ENCODE results near the gene LRRC4B. TPM values are rescaled to one million over a fixed set of nuclear protein-coding genes. Genes with fewer than 3 reads are reported as not detected.

Gene LRRC4B
- total and polyA plus RNA-seq, 2 of the 4 experiments (the other 2 are of a cell fraction), result 0.03 TPM; not detected in 1

GRCh38 chr19:50500060-50500752 is 68.0 kb downstream of the LRRC4B start:
- no peak for DNase-seq
- H3K4ac ChIP-seq (ENCODE audit: low read depth, low read length), result no peak overlapping the region
- H3K56ac ChIP-seq (ENCODE audit: extremely low read depth, insufficient read depth, low read length), result no peak overlapping the region
- no peak overlapping the region for H3K23ac ChIP-seq (ENCODE audit: low read depth, low read length)
- no peak overlapping the region for H2AK9ac ChIP-seq (replicated peaks; ENCODE audit: low read depth, low read length, poor library complexity)
- no peaks in the 10 kb centered on the region for H3K9me1 ChIP-seq (ENCODE audit: insufficient read depth, low read length)
- no peaks in the 10 kb centered on the region for H3K4me1 ChIP-seq (ENCODE audit: control insufficient read depth, insufficient read depth, low read length)
- H3K4me2 ChIP-seq (ENCODE audit: low read depth, low read length), result no peak overlapping the region
- no peaks in the 10 kb centered on the region for H3K79me1 ChIP-seq (ENCODE audit: low read depth in 1 of 2, low read length in 2 of 2)
- no peak overlapping the region for H2BK120ac ChIP-seq (ENCODE audit: low read depth, low read length)
- H2BK15ac ChIP-seq (ENCODE audit: low read depth, low read length), result no peak overlapping the region
- ChIA-PET POLR2A (ENCODE audit: unreplicated experiment) (no interaction called here), CTCF (no interaction called here)
- intact Hi-C loops (cut with micrococcal nuclease), result no loop called here
- H3K27ac ChIP-seq (ENCODE audit: insufficient read depth, low read length), result no peak overlapping the region
- no peak overlapping the region for H2BK5ac ChIP-seq (ENCODE audit: low read depth, low read length, poor library complexity, severe bottlenecking)
- H4K20me1 ChIP-seq (ENCODE audit: insufficient read depth, low read length), result no peaks in the 10 kb centered on the region
- ATAC-seq (ENCODE audit: low read depth), result no peak
- no peaks in the 10 kb centered on the region for H3K9me3 ChIP-seq (ENCODE audit: control insufficient read depth, insufficient read depth, low read length)
- whole genome bisulfite sequencing, 2 experiments (ENCODE audit: extremely low coverage in 2 of 2, insufficient read length in 1 of 2), result 4% methylated on average over 6 of the region's 27 CpGs; no CpG with 5 or more reads in 1 of the 2 experiments
- H4K91ac ChIP-seq (ENCODE audit: insufficient read depth, low read depth, low read length), result no peak overlapping the region
- peaks cover 25% of the 10 kb centered on the region for H3K27me3 ChIP-seq (ENCODE audit: control insufficient read depth, insufficient read depth, low read length)
- no peak overlapping the region for H4K8ac ChIP-seq (ENCODE audit: low read depth in 2 of 2, low read length in 2 of 2)
- no peaks in the 10 kb centered on the region for H3K36me3 ChIP-seq (ENCODE audit: control insufficient read depth, insufficient read depth, low read length)
- H3K14ac ChIP-seq (replicated peaks; ENCODE audit: low read depth, low read length), result no peak overlapping the region
- H4K5ac ChIP-seq (ENCODE audit: low read depth, low read length), result no peak overlapping the region
- in situ Hi-C loops (cut with MboI; ENCODE audit: low sequenced_read_pairs), result no loop called here
- H2AFZ ChIP-seq (replicated peaks; ENCODE audit: low read length, poor library complexity), result no peak overlapping the region
- no peak for TF ChIP-seq BHLHE40 (IDR thresholded peaks at IDR 0.05; ENCODE audit: low read depth, low read length)
- 0 out of 2 replicates have a peak, but pooled peaks have one; percentile 17 for TF ChIP-seq CTCF (conservative IDR thresholded peaks at IDR 0.05; ENCODE audit: low read depth, low read length)
- TF ChIP-seq MXI1 (IDR thresholded peaks at IDR 0.05; ENCODE audit: borderline replicate concordance, low read depth, low read length), result no peak
- no peak for TF ChIP-seq MAZ (IDR thresholded peaks at IDR 0.05; ENCODE audit: borderline replicate concordance, low read depth, low read length)
- no peak overlapping the region for H3K4me3 ChIP-seq (ENCODE audit: insufficient read depth, low read depth, low read length)
- H2AK5ac ChIP-seq (ENCODE audit: low read depth, low read length), result no peak overlapping the region
- no peak overlapping the region for H2BK20ac ChIP-seq (ENCODE audit: low read depth, low read length)
- H3K9ac ChIP-seq (ENCODE audit: low read depth, low read length), result no peak overlapping the region
- dilution Hi-C loops (cut with HindIII; ENCODE audit: low sequenced_read_pairs, unreplicated experiment), result no loop called here
- no TSS peak for BruUV-seq (replicated peaks)
- no peak overlapping the region for H3K18ac ChIP-seq (ENCODE audit: low read depth, low read length)

All from IMR-90 (cell line).